ENCODE results near the gene FOXN3. TPM values are rescaled to one million over a fixed set of nuclear protein-coding genes. Genes with fewer than 3 reads are reported as not detected.

The FOXN3 gene
- total and polyA plus RNA-seq, 8 donors = 8.8 to 58.0 (median 31.7) TPM

DNA sequence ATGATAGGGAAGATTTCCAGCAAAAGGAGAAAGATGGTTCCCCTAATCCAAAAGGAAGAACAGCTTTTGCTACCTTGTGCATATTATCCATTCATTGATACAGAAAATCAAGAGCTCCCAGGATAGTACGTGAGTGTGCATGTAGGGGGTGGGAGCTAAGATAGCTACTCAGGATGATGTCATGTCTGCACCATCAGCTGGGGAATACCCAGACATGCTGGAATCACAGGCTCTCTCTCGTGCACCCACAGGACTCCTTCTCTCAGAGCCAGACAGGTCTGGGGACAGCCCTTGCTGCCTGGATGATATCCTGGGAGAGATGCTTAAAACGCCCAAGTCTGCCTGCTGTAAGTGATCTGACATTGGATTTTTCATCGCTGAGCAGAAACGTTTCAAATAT is 38.9 kb downstream of the FOXN3 start:
- intact Hi-C loops (cut with DNase I) = no loop called here
- no peaks in the 10 kb centered on the region for H3K4me1 ChIP-seq
- no peak for DNase-seq
- H3K4me3 ChIP-seq = no peak overlapping the region
- no peak overlapping the region for H3K27ac ChIP-seq
- WGBS, 2 donors = 53 to 54% methylated on average over 5 of the region's 5 CpGs
- no peaks in the 10 kb centered on the region for H3K27me3 ChIP-seq
- peak in 3 of 4 donors; percentile 44 to 85 (median 79) for ATAC-seq
- TF ChIP-seq, protein P1, sequence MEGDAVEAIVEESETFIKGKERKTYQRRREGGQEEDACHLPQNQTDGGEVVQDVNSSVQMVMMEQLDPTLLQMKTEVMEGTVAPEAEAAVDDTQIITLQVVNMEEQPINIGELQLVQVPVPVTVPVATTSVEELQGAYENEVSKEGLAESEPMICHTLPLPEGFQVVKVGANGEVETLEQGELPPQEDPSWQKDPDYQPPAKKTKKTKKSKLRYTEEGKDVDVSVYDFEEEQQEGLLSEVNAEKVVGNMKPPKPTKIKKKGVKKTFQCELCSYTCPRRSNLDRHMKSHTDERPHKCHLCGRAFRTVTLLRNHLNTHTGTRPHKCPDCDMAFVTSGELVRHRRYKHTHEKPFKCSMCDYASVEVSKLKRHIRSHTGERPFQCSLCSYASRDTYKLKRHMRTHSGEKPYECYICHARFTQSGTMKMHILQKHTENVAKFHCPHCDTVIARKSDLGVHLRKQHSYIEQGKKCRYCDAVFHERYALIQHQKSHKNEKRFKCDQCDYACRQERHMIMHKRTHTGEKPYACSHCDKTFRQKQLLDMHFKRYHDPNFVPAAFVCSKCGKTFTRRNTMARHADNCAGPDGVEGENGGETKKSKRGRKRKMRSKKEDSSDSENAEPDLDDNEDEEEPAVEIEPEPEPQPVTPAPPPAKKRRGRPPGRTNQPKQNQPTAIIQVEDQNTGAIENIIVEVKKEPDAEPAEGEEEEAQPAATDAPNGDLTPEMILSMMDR (IDR thresholded peaks at IDR 0.05) = no peak
- H3K9me3 ChIP-seq = no peaks in the 10 kb centered on the region
- H3K36me3 ChIP-seq = no peaks in the 10 kb centered on the region
- no peak for FAIRE-seq

DNA sequence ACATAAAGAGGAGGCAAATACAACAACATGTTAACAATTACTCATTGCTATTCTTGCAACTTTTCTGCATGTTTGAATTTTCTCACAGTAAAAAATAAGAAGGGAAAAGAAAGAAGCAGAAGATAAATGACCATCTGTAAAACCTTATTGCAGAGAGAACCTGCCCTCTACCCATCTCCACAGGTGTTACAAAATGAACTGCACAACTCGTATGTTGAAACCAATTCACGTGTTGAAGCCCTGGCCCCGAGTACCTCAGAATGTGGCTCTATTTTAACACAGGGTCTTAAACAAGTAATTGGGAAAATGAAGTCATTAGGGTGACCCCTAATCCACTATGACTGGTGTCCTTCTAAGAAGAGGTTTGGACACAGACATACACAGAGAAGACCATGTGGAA is 39.5 kb downstream of the FOXN3 start:
- intact Hi-C loops (cut with DNase I) = no loop called here
- FAIRE-seq = no peak
- Histone ChIP-seq H3K27me3 (no peaks in the 10 kb centered on the region), H3K4me1 (no peaks in the 10 kb centered on the region), H3K27ac (no peak overlapping the region), H3K36me3 (no peaks in the 10 kb centered on the region), H3K9me3 (no peaks in the 10 kb centered on the region), H3K4me3 (no peak overlapping the region)
- 93 to 95% methylated on average over 3 of the region's 3 CpGs for WGBS, 2 donors
- no peak for DNase-seq
- ATAC-seq = no peak
- TF ChIP-seq, protein P1 (IDR thresholded peaks at IDR 0.05) = no peak

DNA sequence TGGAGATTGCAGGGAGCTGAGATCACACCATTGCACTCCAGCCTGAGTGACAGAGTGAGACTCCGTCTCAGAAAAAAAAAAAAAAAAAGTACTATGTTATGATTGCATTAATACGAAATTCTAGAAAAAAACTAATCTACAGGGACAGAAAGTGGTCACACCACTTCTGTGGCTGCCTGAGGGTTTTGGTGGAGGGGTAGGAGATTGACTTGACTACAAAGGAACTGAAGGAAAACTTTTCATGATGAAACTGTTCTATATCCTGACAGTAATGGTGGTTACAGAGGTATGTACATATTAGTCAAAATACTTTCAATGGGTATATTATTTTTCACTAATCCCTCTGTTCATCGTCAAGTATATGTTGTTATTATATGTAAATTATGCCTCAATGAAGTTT is 42.1 kb downstream of the FOXN3 start:
- intact Hi-C loops (cut with DNase I) = no loop called here
- Histone ChIP-seq H3K27me3 (no peaks in the 10 kb centered on the region), H3K36me3 (no peaks in the 10 kb centered on the region), H3K27ac (no peak overlapping the region), H3K4me1 (peaks cover 2 to 8% (median 4%) of the 10 kb centered on the region in 3 donors), H3K4me3 (no peak overlapping the region), H3K9me3 (no peaks in the 10 kb centered on the region)
- ATAC-seq (no peak), DNase-seq (no peak), FAIRE-seq (no peak)
- TF ChIP-seq, protein P1 (IDR thresholded peaks at IDR 0.05) = no peak
- 97 to 98% methylated on average over 3 of the region's 3 CpGs for WGBS, 2 donors

DNA sequence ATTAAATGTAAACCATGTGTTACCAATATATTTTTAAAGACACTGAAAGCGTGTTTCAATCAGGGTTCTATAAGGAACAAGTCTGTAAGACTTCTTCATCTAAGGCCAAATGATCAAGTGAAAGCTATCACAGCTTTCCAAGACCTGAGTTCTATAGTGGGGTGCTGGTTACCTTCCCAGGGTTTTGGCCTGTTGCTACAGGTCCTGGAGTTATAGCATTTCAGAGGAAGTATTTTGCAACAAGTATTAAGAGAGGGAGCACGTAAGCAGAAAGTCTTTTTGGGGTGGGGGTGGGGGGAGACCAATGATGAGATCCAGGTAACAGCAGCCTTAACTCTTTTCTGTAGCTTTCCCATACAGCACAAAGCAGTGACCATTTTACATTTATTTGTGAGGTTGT is 43.8 kb downstream of the FOXN3 start:
- Histone ChIP-seq H3K36me3 (no peaks in the 10 kb centered on the region), H3K4me1 (peaks cover 8 to 18% (median 11%) of the 10 kb centered on the region in 3 donors), H3K27me3 (no peaks in the 10 kb centered on the region), H3K9me3 (no peaks in the 10 kb centered on the region), H3K27ac (no peak overlapping the region), H3K4me3 (no peak overlapping the region)
- 92 to 96% methylated on average over 2 of the region's 2 CpGs for WGBS, 2 donors
- intact Hi-C loops (cut with DNase I) = no loop called here
- TF ChIP-seq, protein P1 (IDR thresholded peaks at IDR 0.05) = no peak
- no peak for ATAC-seq
- no peak for DNase-seq
- no peak for FAIRE-seq

DNA sequence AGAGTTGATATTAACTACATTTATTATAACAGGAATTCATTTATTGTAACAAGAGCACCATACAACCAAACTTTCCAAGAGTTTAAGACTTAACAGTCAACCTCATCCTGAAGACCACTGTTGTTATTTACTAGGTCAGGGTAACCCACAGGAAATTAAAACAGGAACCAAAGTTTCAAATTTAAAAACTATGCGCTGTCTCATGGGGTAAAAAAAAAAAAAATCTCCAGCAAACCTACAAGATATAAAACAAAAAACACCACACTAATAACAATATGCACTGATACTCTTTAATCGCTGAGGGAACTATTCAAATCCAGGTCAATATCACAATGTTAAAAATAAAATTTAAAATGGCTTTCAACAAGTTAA is 44.5 kb downstream of the FOXN3 start:
- intact Hi-C loops (cut with DNase I) = no loop called here
- H3K4me1 ChIP-seq = peaks cover 13 to 18% (median 15%) of the 10 kb centered on the region in 3 donors
- no peak for DNase-seq
- no peak overlapping the region for H3K4me3 ChIP-seq
- H3K27me3 ChIP-seq = no peaks in the 10 kb centered on the region
- H3K36me3 ChIP-seq = no peaks in the 10 kb centered on the region
- TF ChIP-seq, protein P1 (IDR thresholded peaks at IDR 0.05) = no peak
- no peak for FAIRE-seq
- no peaks in the 10 kb centered on the region for H3K9me3 ChIP-seq
- ATAC-seq = no peak
- 91 to 93% methylated on average over 2 of the region's 2 CpGs for WGBS, 2 donors
- H3K27ac ChIP-seq = no peak overlapping the region

Measured in pancreas (tissue), 10 donors.